ENCODE results near the gene FOXP2.

The FOXP2 gene

GRCh38 chr7:114388021-114388420, 26.6 kb upstream of the FOXP2 start:
- DNase-seq (ENCODE audit: low read depth in 2 of 2): no peak
- TF ChIP-seq CTCF (IDR thresholded peaks at IDR 0.05; ENCODE audit: low read depth, low read length): no peak
- H3K4me3 ChIP-seq (replicated peaks in 1 of 2; ENCODE audit: low read depth in 2 of 2, low read length in 2 of 2): no peak overlapping the region

- TF ChIP-seq CTCF (IDR thresholded peaks at IDR 0.05; ENCODE audit: low read depth, low read length): no peak
- DNase-seq (ENCODE audit: low read depth in 2 of 2): no peak
- no peak overlapping the region for H3K4me3 ChIP-seq (replicated peaks in 1 of 2; ENCODE audit: low read depth in 2 of 2, low read length in 2 of 2)
Observed at GRCh38 chr7:114392686-114393085, 21.9 kb upstream of the FOXP2 start.

- no peak for TF ChIP-seq CTCF (IDR thresholded peaks at IDR 0.05; ENCODE audit: low read depth, low read length)
- no peak for DNase-seq (ENCODE audit: low read depth in 2 of 2)
Observed at GRCh38 chr7:114402876-114403635, 11.6 kb upstream of the FOXP2 start.

GRCh38 chr7:114405427-114405826, 9.2 kb upstream of the FOXP2 start:
- peak in 1 of 2 donors; percentile 13 for DNase-seq (ENCODE audit: low read depth in 2 of 2)
- H3K4me3 ChIP-seq (replicated peaks in 1 of 2; ENCODE audit: low read depth in 2 of 2, low read length in 2 of 2): no peak overlapping the region
- TF ChIP-seq CTCF (IDR thresholded peaks at IDR 0.05; ENCODE audit: low read depth, low read length): peak; percentile 13

More at GRCh38 chr7:114402876-114403635, 11.6 kb upstream of the FOXP2 start:
- no peak overlapping the region for H3K4me3 ChIP-seq (replicated peaks in 1 of 2; ENCODE audit: low read depth in 2 of 2, low read length in 2 of 2)

GRCh38 chr7:114409750-114410149, 4.9 kb upstream of the FOXP2 start:
- no peak overlapping the region for H3K4me3 ChIP-seq (replicated peaks in 1 of 2; ENCODE audit: low read depth in 2 of 2, low read length in 2 of 2)
- TF ChIP-seq CTCF (IDR thresholded peaks at IDR 0.05; ENCODE audit: low read depth, low read length): no peak
- DNase-seq (ENCODE audit: low read depth in 2 of 2): peak in 1 of 2 donors; percentile 5

GRCh38 chr7:114412548-114412947, 2.1 kb upstream of the FOXP2 start:
- no peak for TF ChIP-seq CTCF (IDR thresholded peaks at IDR 0.05; ENCODE audit: low read depth, low read length)
- DNase-seq (ENCODE audit: low read depth in 2 of 2): no peak
- H3K4me3 ChIP-seq (replicated peaks in 1 of 2; ENCODE audit: low read depth in 2 of 2, low read length in 2 of 2): no peak overlapping the region

GRCh38 chr7:114413761-114414155, 857 bp upstream of the FOXP2 start:
- H3K4me3 ChIP-seq (replicated peaks in 1 of 2; ENCODE audit: low read depth in 2 of 2, low read length in 2 of 2): no peak overlapping the region
- DNase-seq (ENCODE audit: low read depth in 2 of 2): no peak
- TF ChIP-seq CTCF (IDR thresholded peaks at IDR 0.05; ENCODE audit: low read depth, low read length): no peak
